NK-92 treated with Interleukin-12 subunit alpha and Interleukin-12 subunit beta, amount 100 ng/mL, for 24 hours (cell line): Measurements from ENCODE around the gene PCDHGB1.
"Not testable (repeated sequence)": the region's sequence is repeated elsewhere in the genome, so short reads cannot be mapped to it uniquely, and the experiment has no call there.

Source experiments
- DNase-seq: peaks from one replicate; lab custom pipeline; 2025; lab: John Stamatoyannopoulos, UW

The PCDHGB1 gene

GRCh38 chr5:141346017-141346416 is 3.9 kb upstream of the PCDHGB1 start:
- DNase-seq = not testable (repeated sequence)

DNA sequence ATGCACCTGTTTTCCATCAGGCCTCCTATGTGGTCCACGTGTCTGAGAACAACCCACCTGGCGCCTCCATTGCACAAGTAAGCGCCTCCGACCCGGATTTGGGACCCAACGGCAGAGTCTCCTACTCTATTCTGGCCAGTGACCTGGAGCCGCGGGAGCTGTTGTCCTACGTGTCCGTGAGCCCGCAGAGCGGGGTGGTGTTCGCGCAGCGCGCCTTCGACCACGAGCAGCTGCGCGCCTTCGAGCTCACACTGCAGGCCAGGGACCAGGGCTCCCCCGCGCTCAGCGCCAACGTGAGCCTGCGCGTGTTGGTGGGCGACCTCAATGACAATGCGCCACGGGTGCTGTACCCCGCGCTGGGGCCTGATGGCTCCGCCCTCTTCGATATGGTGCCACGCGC is 1.7 kb downstream of the PCDHGB1 start:
- DNase-seq = no peak

GRCh38 chr5:141354900-141355469 is 5.1 kb downstream of the PCDHGB1 start, which contains the start of gene PCDHGA4:
Gene PCDHGA4 (plus strand): TSS chr5:141355021. CDS start chr5:141355108, 87 bp downstream.
- DNase-seq = no peak

- DNase-seq = no peak
Measured at GRCh38 chr5:141355641-141356040, 5.7 kb downstream of the PCDHGB1 start.

DNA sequence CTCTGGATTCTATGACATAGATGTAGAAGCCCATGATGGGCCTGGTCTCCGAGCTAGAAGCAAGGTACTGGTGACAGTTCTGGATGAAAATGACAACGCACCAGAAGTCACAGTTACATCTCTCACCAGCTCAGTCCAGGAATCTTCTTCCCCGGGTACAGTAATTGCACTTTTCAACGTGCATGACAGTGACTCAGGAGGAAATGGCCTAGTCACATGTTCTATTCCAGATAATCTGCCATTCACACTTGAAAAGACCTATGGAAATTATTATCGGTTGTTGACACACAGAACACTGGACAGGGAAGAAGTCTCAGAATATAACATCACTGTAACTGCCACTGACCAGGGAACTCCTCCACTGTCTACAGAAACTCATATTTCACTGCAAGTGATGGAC is 6.2 kb downstream of the PCDHGB1 start:
- no peak for DNase-seq

GRCh38 chr5:141356950-141357349 is 7.1 kb downstream of the PCDHGB1 start:
- DNase-seq = no peak

DNA sequence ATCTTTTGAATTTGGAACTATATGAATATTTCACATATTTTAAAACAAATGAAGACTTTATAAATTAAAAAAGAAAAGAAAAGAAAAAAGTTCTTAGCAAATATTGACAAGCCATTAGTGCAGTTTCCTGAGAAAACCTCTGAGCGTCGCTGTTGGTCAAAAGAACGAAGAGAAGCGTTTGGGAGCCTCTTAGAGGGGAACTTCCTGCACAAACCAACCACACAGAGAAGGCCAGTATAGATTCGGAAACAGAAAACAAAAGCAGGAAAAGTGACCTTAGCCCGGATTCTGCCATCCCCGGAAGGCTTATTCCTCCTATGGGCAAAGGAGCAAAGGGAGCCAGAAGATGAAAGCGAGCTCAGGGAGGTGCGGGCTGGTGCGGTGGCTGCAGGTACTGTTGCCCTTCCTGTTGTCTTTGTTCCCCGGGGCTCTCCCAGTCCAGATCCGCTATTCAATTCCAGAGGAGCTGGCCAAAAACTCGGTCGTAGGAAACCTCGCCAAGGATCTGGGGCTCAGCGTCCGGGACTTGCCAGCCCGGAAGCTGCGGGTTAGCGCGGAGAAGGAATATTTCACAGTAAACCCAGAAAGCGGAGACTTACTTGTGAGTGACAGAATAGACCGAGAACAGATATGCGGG is 10.0 kb downstream of the PCDHGB1 start, which contains the start of gene PCDHGB2:
Gene PCDHGB2 (plus strand): TSS at position 205 of the 637 bp plus-strand sequence. CDS start 142 bp downstream, at position 347.
- DNase-seq = no peak

- DNase-seq = no peak
Measured at GRCh38 chr5:141360685-141361084, 10.8 kb downstream of the PCDHGB1 start.

DNA sequence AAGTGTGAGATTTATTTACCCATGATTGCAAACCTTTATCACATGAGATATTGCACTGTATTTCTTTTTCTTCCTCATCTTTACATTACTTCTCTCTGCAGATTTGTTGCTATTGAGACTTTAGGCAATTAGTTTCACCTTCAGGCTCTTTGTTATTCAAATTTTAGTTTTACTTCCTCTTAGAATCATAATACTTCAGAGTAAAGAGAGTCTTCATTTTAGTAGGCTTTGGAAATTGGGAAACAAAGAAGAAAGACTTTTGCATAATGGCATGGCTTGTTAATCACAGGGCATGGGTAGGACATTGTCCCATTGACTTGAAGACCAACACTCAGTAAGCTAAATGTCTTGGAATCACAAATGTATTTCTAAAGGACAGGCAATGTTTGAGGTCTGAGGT is 12.8 kb downstream of the PCDHGB1 start:
- no peak for DNase-seq

DNA sequence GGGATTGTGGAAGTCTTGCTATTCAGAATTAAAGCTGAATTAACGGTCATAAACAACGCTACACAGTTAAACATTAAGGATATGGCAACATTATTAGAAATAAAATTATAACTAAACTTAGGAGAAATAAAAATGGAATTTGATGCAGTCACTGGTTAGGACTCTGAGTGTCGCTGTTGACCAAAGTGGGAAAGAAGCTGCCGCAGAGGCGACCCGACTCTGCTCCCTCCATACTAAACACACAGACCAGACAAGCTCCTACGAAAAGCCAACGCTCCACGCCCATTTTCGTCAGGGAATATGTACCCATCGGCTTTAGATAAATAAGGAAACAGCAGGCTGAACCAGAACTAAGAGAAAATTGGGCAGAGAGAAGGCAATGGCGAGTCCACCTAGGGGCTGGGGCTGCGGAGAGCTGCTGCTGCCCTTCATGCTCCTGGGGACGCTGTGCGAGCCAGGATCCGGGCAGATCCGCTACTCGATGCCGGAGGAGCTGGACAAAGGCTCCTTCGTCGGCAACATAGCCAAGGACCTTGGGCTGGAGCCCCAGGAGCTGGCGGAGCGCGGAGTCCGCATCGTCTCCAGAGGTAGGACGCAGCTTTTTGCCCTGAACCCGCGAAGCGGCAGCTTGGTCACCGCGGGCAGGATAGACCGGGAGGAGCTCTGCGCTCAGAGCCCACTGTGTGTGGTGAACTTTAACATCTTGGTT is 14.2 kb downstream of the PCDHGB1 start, which contains the start of gene PCDHGA5:
Gene PCDHGA5 (plus strand): TSS at position 211 of the 709 bp plus-strand sequence. CDS start 169 bp downstream, at position 380.
- no peak for DNase-seq

- no peak for DNase-seq
Measured at GRCh38 chr5:141366016-141366896, 16.4 kb downstream of the PCDHGB1 start.

- no peak for DNase-seq
Measured at GRCh38 chr5:141369994-141370848, 20.3 kb downstream of the PCDHGB1 start, which contains the start of gene PCDHGB3. Gene PCDHGB3 (plus strand): TSS chr5:141370242. CDS start chr5:141370395, 153 bp downstream.

DNA sequence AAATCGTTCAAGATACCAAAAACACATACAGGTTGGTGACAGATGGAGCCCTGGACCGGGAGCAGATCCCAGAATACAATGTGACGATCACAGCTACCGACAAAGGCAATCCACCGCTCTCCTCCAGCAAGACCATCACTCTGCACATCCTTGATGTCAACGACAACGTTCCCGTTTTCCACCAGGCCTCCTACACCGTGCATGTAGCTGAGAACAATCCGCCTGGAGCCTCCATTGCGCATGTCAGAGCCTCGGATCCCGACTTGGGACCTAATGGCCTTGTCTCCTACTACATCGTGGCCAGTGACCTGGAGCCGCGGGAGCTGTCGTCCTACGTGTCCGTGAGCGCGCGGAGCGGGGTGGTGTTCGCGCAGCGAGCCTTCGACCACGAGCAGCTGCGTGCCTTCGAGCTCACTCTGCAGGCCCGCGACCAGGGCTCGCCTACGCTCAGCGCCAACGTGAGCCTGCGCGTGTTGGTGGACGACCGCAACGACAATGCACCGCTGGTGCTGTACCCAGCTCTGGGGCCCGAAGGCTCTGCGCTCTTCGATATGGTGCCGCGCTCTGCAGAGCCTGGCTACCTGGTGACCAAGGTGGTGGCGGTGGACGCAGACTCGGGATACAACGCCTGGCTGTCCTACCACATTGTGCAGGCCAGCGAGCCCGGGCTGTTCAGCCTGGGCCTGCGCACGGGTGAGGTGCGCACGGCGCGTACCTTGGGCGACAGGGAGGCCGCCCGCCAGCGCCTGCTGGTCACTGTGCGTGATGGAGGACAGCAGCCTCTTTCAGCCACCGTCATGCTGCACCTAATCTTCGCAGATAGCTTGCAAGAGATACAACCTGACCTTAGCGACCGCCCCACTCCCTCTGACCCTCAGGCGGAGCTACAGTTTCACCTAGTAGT is 21.9 kb downstream of the PCDHGB1 start:
- no peak for DNase-seq

DNA sequence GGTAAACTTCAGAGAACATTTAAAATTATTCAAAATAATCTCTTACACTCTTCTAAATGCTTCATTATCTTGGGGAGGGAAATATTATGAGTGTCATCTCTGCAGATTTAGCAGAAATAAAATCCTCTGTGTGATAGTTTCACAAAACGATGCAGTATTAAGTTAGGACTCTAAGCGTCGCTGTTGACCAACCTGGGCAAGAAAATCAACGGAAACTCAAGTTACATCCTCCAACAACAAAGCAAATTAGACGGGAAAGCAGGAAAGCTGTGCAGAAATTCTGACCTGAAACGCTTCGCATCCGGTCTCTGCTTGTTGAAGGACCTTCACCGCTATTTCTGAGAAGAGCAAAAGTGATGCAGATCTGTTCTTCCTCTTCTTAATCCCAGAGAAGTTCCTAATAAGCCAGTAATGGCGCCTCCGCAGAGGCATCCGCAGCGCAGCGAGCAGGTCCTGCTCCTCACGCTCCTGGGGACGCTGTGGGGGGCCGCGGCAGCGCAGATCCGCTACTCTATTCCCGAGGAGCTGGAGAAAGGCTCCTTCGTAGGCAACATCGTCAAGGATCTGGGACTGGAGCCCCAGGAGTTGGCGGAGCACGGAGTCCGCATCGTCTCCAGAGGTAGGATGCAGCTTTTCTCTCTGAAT is 23.9 kb downstream of the PCDHGB1 start, which contains the start of gene PCDHGA6:
Gene PCDHGA6 (plus strand): TSS at position 219 of the 645 bp plus-strand sequence. CDS start 193 bp downstream, at position 412.
- no peak for DNase-seq

GRCh38 chr5:141374627-141375026 is 24.7 kb downstream of the PCDHGB1 start:
- DNase-seq = no peak

- not testable (repeated sequence) for DNase-seq
Measured at GRCh38 chr5:141375444-141376155, 25.7 kb downstream of the PCDHGB1 start.

GRCh38 chr5:141382469-141383294 is 32.8 kb downstream of the PCDHGB1 start, which contains the start of gene PCDHGA7:
Gene PCDHGA7 (plus strand): TSS chr5:141382742. CDS start chr5:141382900, 158 bp downstream.
- DNase-seq = no peak
